Inflammatory macrophage treated with lipopolysaccharide for 4 hours (primary cell): Measurements from ENCODE around the gene CRYBB3.

Source experiments
- DNase-seq: peaks from one replicate; pipeline ENCODE4 v3.0.0-alpha.2; 2020

CRYBB3 gene

GRCh38 chr22:25199731-25200520, at the start of gene CRYBB3:
TSS of gene CRYBB3 (plus strand) at chr22:25199858. CDS start at chr22:25201397, 1,539 bp downstream.
- no peak for DNase-seq

- no peak for DNase-seq
Observed at GRCh38 chr22:25153961-25154666, 45.5 kb upstream of the CRYBB3 start.

- DNase-seq = no peak
Observed at GRCh38 chr22:25154667-25154999, 45.0 kb upstream of the CRYBB3 start.

- DNase-seq = no peak
Observed at GRCh38 chr22:25156736-25157135, 42.9 kb upstream of the CRYBB3 start.

- no peak for DNase-seq
Observed at GRCh38 chr22:25159028-25159427, 40.6 kb upstream of the CRYBB3 start.

GRCh38 chr22:25160120-25160996, 39.3 kb upstream of the CRYBB3 start:
- no peak for DNase-seq

- no peak for DNase-seq
Observed at GRCh38 chr22:25161017-25161915, 38.4 kb upstream of the CRYBB3 start.

GRCh38 chr22:25161916-25162530, 37.6 kb upstream of the CRYBB3 start:
- no peak for DNase-seq

- DNase-seq = no peak
Observed at GRCh38 chr22:25162561-25162960, 37.1 kb upstream of the CRYBB3 start.

GRCh38 chr22:25165785-25166184, 33.9 kb upstream of the CRYBB3 start:
- DNase-seq = no peak

GRCh38 chr22:25166266-25167040, 33.2 kb upstream of the CRYBB3 start:
- no peak for DNase-seq

GRCh38 chr22:25167082-25167481, 32.6 kb upstream of the CRYBB3 start:
- DNase-seq = no peak

- no peak for DNase-seq
Observed at GRCh38 chr22:25167834-25168601, 31.6 kb upstream of the CRYBB3 start.

- DNase-seq = no peak
Observed at GRCh38 chr22:25169278-25170031, 30.2 kb upstream of the CRYBB3 start.

GRCh38 chr22:25170426-25170980, 29.2 kb upstream of the CRYBB3 start:
- DNase-seq = no peak

GRCh38 chr22:25172153-25172552, 27.5 kb upstream of the CRYBB3 start:
- DNase-seq = no peak

- DNase-seq = no peak
Observed at GRCh38 chr22:25174156-25174887, 25.3 kb upstream of the CRYBB3 start.

- no peak for DNase-seq
Observed at GRCh38 chr22:25174888-25175411, 24.7 kb upstream of the CRYBB3 start.
